NCI-H146 treated with DMSO at 0.1 percent for 48 hours (cell line): ENCODE measurements around the gene CORO6.
"Not testable (repeated sequence)": the region's sequence is repeated elsewhere in the genome, so short reads cannot be mapped to it uniquely, and the experiment has no call there.

Experiments used
- DNase-seq: peaks from one replicate; lab custom pipeline; 2025; ENCODE audit not compliant: unreplicated experiment; lab: John Stamatoyannopoulos, UW

The CORO6 gene

DNA sequence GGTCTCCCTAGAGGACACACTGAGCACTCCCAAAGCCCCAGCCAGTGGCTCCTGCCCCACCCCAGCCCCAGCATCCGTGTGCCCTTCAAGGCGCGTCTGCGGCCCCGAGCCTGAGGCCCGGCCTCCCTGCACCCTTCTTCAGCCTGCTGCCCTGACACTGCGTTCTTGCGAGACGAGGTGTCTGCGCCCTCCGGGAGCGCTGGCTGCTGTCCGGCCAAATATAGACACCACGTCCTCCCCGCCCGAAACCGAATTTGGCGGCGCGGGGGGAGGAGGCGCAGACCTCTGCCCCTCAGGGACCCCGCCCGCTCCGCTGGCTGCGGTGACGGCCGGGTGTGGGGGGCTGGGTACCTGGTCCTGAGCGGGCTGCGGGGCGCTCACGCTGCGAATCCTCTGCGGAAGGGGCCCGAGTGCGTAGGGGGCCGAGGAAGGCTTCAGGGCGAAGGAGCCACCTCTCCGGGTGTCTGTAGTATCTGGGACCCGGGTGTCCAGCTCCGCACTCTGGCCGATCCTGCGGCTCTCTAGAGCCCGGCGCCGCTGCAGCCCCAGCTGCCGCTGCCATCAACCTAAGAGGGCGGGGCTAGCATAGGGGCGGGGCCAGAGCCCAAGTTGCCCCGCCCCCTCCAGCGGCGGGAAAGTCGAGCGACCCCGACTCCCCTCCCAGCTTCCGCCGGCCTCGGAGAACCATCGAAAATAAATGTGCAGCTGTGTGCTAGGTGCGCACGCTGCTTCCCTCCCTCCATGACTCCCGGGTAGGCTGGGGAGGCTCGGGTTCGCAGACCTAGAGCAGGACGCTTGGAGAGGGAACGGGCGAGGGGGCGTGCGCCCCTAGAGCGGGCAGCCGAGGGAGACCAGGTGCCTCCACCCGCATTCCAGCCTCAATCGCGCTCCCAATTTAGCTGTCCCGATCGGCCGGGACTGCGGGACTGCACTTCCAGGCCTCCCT is at the start of gene CORO6:
Gene CORO6 (minus strand): TSS at position 576 of the 946 bp plus-strand sequence. CDS start 1,491 bp downstream, outside the sequence.
- DNase-seq = peak; percentile 67

DNA sequence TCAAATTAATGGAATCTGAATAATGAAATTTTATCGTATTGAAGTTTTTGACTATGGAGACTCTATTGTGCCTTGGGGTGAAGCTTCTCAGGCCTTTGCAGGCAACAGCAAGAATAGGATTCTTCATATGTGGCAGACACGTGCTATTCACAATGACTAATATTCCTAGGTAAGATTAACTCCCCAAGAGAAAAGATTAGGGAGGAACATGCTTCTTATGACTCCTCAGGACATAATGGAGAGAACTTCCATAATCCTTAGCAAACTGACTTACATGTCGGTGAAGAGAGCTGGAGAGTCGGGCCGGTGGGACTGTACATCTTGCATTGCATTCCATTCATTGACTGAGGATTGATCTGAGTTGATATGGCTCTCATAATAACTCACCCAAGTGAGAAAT is 48.9 kb upstream of the CORO6 start:
- no peak for DNase-seq

DNA sequence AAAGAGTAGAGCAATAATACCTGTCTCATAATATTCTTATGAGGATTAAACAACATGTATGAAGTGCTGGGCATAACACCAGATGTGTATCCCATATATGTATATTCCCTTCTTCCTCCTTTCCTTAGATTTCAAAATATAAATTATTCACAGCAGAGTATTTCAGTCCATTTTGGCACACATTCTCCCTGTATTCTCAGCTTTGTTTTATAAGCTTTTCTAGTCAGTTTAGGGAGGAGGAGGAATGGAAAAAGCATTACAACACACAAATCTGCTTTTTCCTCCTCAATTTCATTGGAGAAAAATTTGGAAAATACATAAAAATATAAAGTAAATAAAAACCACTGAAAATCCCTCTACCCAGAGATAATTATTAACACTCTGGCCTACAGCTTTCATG is 46.6 kb upstream of the CORO6 start:
- no peak for DNase-seq

DNA sequence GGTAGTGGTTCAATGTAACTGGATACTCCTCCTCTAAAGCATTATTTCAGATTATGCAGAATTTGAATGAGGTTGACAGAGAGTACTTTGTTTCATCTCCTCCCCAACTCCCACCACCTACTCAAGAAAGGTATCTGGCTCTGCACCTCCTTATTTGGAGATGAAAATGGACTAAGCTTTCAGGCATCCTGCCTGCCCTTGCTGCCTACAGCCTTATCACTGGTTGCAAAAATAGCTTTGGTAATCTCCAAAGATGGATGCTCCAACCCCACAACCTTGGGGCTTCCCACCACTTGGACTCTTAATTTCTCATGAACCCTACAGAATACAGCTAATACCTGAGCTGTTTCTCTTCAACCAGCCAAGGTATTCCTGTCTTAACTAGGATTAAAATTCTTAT is 45.3 kb upstream of the CORO6 start:
- DNase-seq = no peak

DNA sequence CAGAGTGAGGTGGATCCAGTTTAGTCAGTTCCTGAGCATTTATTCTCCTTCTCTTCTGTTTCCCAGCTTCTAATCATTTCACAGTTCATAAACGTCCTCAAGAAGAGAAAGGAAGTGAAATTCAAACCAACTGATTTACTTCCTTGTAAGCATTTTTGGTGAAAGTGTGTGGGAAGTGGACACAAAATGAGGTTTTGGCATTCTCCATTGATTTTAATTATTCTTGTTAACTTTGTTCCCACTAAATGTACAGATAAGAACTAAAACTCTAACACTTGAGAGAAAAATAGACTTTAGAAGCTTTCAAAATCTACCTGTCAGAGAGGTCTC is 42.7 kb upstream of the CORO6 start:
- DNase-seq = no peak

DNA sequence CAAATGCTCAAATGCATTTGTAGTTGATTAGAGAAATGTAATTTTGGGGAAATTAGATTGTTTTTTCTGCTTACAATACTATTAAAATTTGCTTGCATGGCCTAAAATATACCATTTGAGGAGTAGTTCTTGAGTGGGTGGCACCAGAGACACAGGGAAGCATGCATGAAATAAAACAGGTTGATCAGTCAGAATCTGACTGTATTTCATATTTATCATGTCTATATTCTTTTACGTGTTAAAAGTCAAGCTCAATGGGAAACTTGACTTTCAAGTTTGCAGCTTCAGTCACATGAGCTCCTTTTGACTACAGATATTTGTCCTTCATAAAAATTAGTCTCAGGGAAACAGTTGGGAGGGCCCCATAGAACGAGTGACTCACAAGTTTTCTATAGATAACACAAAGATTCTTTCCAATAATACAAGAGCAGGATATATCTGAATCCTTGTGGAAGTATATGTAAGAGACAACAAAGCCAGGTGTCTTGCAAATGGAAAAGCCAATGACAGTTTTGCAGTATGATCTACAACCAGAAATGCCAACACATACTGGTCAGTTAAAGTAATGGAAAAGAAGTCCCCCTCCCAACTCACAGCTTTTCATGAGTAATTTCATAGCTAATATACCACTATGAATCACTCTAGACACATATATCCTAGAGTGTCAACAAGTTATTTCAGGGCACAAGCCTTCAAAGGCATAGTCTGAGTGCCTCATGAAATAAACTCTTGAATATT is 42.2 kb upstream of the CORO6 start:
- no peak for DNase-seq

DNA sequence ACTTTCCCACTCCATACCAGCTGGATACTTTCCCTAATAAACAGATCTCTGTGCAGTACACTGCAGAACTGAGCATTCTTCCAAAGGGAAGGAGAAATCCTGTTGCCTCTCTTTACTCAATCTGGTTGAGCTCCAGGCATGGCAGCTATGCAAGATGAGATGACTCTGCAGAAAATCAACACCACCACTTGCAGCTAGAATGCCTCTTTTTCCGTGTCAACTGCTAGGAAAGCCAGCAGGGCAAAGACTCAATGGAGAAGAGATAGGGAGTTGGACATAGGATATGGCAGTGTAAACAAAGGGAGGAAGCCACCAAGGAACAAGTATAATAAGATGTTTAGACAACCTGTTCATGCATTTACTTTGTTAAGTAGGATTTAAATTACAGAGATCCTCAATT is 40.4 kb upstream of the CORO6 start:
- DNase-seq = peak; percentile 65

DNA sequence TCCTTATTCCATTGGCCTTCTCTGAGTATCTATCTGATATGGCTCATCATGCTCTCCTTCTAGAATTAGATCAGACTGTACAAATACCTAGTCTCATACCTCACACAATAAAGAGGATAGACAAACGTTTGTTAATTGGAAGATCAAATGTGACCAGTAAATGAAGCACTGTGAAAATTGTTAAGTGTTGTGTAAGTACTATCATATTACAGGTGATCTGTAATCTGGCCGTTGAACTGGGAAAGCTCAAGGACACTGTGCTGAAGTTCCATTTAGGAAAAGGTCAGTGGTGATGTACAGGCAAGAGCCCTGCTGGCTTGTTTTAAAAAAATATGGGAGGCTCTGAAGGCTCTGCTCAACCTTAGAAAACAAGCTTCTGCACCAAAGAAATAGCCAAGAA is 38.5 kb upstream of the CORO6 start:
- peak; percentile 12 for DNase-seq

DNA sequence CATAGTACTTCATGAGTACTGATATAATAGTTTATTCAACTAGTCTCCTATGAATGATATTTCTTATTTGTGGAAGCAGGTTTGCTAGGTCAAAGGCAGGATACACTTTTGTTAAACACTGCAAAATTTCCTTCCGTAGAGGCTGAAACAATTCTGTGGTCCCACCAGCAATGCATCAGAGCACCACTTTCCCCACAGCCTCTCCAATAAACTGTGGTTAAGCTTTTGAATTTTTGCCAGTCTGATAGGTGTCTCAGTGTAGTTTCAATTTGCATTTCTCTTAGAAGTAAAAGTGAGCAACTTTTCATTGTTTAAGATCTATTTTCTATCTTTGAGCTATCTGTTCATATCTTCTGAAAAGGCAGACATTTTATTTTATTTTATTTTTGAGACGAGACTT is 36.4 kb upstream of the CORO6 start:
- no peak for DNase-seq

DNA sequence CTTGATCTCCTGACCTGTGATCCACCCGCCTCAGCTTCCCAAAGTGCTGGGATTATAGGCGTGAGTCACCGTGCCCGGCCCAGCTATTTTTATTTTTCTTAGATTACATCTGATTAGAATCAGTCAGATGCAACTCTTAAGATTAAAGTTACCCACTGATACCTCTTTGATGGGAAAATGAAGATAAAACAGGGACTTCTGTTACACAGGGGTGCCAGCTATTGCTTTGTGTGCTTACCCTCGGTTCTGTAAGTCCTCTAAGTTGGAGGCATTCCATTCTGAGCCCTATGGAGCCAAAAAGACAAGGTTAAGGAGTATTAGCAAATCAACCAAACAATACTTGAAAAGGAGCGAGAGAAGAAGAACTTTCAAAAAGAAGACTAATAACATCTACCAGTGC is 32.6 kb upstream of the CORO6 start:
- DNase-seq = no peak

DNA sequence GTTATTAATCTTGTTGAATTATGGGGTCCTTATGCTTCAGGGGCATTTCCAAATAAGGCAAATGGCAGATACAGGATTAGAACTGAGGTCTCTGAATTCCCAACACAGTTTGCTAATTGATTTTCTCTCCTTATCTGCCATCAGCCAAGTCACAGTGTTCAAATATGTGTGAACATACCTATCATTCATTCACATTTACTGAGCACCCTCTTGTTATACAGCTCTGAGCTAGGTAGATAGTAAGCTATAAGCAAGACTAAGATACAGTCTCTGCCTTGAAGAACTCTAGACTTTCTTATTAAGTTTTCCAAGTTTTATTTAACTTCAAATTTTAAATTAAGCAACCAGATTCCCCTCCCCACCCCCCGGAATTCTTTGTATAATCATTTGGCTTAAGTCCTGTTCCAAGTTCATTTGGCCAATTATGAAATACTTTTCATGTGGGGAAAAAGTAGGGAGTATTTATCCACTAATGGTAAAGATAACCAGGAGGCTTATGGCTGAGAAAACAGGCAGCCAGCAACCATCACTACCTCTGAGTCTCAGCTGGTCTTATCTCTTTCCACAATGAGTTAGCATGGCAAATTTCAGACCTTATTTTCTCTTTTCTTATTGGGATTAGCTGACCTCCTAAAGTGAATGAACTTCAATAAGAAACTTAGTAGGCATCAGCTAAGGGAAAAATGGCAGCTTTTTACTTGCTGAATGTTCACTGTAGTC is 31.4 kb upstream of the CORO6 start:
- DNase-seq = no peak

DNA sequence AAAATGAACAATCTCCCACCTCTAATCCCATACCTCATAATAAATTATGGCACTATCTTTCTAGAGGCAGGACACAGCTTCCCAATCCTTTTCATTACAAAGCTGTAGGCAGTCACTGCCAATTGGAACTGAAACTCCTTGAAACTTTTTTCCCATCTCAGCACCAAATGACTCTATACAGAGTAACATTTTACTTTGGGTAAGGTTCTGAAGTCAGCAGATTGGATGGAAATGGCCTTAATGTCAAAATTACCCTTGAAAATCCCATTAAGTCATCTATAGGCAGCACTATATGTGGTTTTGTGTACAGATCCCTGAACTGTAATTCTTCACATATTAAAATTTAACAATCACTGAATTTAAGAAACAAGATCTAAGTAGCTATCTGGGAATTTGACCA is 30.3 kb upstream of the CORO6 start:
- no peak for DNase-seq

DNA sequence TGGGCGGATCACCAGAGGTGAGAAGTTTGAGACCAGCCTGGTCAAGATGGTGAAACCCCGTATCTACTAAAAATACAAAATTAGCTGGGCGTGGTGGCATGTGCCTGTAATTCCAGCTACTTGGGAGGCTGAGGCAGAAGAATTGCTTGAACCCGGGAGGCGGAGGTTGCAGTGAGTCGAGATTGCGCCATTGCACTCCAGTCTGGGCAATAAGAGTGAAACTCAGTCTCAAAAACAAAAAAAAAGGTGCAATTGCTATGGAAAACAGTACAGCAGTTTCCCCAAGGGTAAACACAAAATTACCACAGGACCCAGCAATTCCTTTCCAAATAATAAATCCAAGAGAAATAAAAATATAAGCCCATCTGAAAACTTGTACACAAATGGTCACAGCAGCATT is 29.2 kb upstream of the CORO6 start:
- DNase-seq = not testable (repeated sequence)

DNA sequence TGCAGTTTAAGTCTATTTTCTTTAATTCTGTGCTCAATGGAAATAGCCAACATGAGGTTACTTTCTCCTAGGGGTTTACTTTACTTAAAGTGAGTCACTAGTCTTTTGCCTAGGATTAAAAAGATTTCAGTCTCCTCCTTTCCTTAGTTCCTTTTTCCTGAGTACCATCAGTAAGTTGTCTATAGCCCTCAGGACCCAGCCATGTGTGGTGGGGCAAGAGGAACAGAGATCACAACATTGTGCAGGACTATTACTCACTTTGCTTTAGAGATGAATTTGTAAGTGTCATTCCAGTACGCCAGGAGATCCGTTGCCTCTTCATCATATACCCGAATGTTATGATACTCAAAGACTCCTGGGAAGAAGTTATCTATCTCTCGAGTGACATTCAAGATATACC is 27.7 kb upstream of the CORO6 start:
- no peak for DNase-seq

DNA sequence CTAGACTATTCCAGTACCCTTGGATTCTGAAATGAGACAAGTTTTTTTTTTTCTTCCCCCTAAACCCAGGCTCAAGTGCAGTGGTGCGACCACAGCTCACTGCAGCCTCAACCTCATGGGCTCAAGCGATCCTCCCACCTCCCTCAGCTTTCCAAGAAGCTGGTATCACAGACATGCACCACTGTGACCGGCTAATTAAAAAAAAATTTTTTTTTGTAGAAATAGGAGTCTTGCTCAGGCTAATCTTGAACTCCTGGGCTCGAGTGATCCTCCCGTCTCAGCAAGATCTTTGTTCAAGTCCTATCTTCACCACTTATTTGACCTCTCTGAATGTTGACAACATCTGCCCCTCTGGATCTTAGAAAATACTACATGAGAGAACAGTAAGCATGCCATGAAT is 26.6 kb upstream of the CORO6 start:
- no peak for DNase-seq

DNA sequence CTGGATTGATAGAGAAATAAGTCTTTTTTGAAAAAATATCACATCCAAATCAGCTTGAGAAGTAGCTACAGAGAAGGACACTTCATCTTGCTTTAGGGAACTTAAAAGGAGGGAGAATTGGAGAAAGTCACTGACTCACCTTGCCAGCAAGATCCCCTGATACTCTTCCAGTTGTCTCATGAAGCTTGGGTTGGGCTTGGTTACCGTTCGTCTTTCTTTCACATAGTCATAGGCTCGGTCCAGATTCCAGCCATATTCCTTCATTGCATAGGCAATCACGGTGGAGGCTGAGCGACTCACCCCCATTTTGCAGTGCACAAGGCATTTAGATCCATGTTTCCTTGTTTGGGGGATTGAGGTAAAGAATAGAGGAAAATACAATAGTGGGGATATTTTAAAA is 25.3 kb upstream of the CORO6 start:
- no peak for DNase-seq

DNA sequence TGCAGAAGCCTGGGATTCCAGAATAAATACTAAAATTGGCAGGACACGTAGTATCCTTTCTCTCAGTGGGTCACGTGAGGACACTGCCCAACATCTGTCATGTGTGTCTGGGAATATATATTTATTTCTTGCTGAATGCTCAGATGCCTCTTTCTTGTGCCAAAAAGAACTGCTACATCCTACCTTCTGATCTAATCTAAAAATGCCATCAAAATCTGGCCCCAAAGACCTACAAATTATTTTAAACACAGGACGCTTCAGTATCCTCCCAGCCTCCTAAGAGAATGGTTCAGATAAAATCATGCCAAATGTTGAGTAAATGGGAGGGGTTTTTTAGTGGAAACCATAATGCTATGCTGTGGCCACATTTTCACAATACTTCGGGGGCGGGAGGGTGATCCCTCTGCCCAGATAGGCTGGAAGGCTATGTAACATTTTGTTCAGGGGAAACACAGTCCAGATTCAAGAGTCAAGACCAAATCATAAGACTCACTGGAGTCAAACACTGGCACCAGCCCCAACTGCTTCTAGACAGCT is 22.9 kb upstream of the CORO6 start:
- no peak for DNase-seq

DNA sequence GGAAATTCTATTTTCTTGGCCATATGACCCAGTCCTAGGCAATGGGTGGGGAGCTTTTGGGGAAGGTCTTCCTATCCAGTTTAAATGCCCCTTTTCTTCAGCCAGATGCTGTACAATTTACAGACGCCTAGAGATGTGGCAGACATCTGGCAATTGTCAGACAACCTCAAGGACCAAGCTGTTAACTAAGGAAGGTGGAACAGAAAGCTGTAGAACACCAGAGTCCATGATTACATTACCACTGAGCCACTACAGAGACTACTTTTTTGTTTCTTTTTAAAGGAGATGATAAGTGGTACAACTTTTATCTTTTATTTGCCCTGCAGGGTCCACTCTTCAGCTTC is 21.1 kb upstream of the CORO6 start:
- DNase-seq = no peak

DNA sequence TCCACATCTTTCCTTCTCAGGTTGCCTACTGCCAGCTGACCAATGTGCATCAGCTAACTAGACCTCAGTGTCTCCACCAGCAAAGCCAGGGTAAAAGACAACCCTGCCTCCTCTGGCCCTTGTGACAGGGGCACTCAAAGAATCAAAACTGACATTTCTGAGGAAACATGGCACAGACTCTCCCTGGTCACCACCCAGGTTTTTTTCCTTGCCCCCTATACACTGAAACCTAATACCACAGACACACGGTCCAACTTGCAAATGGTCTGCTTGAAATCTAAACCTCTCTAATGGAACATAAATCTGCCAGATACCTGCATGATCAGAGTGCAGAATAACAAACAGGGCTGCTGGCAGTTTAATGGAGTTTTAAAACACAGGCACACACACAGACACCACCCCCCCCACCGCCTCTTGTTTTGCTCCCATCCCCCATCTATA is 19.5 kb upstream of the CORO6 start:
- DNase-seq = no peak

DNA sequence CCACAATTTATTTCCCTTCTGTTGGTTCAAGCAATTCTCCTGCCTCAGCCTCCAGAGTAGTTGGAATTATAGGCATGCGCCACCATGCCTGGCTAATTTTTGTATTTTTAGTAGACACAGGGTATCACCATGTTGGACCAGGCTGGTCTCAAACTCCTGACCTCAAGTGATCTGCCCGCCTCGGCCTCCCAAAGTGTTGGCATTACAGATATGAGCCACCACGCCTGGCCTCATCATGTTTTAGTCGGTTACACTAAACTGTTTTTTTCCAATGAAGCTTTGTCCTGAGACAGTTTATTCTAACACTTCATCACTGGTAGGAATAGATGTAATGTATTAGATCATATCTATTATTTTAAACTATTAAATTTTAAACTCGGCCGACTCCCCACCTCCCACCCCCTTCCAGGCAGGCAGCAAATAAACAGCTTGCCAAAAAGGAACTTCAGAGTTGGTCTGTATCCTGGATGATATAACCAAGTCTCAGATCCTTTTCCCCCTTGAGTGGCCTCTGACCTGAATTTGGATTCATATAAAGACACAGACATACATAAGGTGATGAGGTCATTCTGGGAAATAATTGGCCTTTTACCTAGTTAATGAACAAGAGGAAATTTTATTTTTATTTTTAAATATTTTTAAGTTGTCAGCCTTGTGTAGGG is 18.4 kb upstream of the CORO6 start:
- no peak for DNase-seq

DNA sequence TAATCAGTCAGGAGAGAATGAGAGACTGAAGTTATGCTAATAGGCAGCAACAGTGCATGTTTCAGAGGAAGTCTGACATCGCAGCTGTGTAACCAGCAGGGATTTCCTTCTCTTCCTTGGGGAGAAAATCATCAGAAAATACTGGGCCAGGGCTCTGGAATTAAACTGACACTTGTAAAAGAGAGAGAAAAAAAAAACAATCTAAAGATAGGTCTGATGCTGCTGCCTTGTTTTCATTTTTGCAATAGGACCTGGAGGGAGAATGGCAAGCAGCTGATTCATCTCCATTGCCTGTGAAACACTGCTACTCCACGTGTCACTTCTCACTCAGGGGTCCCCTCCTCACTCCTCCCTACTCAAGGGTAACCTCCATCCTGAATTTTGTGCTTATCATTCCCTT is 17.7 kb upstream of the CORO6 start:
- DNase-seq = no peak
